NCI-H1417 treated with DMSO at 0.1 percent for 48 hours (cell line): ENCODE measurements around the gene SETD3.

ENCODE experiments used
- DNase-seq: peaks from one replicate; lab custom pipeline; 2025; lab: John Stamatoyannopoulos, UW

The SETD3 gene

DNA sequence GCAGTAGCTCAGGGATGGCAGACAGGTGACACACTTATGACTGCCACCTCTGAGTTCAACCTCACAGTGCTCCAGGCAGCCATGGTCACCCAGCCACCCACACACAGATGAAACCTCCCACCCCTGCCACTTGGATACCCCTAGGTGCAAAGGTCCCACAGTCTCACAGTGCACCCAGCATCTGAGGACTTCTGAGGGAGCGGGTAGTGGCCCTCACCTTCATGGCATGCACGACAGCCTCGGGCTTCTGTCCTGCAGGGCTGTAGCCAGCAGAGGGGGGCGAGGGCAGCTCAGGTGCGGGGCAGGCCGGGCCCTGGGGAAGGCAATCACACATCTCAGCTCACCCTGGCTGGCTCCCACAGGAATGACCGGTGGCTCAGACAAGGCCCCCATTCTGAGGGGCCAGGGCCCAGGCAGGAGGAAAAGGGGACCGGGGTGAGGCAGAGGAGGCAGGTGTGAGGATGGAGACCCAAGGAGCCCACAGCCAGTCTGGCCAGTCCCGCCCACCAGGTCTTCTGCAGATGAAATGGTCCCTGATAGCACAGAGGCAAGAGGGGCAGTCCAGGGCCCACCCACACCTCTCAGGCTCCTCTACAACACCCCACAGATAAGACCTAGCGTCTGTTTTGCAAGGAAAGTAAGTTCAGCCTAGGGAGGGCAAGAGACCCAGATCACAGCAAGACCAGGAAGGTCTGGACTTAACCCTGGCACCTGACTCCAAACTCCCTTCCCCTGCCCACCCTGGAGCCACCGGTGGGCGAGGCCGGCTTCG, 36.4 kb upstream of the SETD3 start:
- DNase-seq, result no peak

DNA sequence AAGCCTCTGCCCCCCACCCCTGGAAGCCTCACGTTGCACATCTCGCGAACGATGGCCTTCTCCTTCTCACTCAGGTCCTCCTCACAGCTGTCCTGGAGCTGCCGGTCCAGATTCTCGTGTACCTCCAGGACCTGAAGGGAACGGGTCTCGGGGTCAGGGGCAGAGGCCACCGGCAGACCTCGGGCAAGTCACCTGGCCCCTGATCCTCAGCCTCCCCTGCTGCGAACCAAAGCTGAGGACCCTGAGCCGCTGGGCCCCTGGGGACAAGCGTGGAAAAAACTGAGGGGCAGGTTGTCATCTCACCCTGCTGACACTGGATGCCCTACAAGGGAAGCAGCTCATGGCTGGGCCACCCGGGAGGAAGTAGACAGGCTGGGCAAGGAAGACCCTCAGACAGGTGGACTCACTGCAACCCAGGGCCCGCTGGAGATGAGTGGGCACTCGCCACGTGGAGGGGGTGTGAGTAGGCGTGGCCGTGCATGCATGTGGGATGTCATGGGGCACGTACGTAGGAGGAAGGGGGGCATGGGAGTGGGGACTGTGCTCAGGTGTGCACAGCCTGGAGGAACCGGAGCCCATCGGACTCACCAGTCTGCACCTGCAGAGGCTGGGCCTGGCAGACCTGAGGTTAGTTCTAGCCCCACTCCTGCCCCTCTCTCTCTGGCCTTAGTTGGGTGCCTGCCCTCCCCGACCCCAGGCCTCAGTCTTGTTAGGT, 35.7 kb upstream of the SETD3 start:
- no peak for DNase-seq

DNA sequence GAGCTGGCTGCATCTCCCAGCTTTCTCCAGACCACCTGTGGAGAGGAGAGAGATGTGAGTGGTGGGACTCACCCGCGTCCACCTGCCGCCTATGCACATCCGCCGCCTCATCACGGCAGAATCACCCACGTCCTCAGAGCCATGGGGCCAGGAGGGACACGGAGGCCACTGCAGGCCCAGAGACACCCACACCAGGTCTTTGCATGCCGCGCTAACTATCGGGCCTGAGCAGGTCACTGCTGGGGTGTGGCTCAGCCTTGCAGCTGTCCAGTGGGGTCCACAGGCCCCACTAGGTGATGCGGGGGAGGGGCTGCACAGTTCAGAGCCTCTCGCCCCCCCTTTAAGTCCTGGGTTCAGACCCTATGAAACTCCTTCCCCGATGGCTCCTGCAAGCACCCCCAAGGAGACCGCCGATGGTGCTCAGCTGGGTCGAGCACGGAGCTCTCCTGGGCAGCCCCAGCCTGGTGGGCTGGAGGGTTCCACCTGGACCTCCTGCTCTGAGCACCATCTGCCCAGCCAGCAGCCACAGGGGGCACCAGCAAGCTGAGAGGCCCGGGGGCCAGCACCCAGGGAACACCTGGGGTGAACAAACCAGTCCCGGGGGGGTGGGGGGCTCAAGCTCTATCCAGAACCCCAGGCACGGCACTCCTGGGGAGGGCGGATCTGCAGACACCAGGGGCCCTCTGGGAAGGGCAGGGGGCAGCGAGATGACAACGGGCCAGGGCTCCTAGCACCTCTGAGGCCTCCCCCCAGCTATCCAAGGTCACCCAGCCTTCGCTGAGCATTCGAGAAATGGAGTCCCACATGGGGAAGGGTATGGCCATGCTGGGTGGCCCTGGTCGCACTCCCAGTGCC, 34.9 kb upstream of the SETD3 start:
- DNase-seq, result no peak

DNA sequence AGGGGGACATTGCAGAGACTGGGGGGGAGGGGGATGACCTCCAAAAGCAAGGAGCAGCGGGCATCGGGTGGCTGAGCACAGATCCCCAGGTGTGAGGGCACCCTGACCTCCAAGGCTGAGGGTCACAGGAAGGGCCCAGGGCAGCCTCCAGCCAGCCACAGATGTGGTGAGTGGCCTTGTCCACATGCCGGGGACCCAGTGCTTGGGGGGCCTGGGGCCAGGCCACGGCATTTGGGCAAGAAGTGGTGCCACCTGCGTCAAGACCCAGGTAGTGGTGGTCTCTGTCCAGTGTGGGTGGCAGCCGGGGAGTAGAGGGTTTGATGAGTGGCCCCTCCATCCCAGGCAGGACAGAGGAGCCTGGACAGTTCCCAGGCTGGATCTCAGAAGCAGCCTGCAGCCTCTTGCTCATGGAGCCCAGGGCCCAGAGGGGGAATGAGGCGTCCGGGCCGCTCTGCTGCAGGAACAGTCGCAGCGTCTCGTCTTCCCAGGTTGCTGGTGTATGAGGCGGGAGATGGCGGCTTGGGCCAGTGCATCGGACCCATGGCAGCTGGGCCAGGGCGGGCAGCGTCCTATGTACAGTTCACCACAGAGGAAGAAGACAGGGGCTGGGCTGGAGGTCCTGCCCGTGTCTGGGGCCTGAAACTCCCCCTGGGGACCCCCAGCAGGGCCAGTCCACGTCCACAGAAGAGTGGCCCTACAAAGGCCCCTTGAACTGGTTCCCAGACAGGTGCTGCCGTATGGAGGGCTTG, 34.1 kb upstream of the SETD3 start:
- DNase-seq, result no peak

DNA sequence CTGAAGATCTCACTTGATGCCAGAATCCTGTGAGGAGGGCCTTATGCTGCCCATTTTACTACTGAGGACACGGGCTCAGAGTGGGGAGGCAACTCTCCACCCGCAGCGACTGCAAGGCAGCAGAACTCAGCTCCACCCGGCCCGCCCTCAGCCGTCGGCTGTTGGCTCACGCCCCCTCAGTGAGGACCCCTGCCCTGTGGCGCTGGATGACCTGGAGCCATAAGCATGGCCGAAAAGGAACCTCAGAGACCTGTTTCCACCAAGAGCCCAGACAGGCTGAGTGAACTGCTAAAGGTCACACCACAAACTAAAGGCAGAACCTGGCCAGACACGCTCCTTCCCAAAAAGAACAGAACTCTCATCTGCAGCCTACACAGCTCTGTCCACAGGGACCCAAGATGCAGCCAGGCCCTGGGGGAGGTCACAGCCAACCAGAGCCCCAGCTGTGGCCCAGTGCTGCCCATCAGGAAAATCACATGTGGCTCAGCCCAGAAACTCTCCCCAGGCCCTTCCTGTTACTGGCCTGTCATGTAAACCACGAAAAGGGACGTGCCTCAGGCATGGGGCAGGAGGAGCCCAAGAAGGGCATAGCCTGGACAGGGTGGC, 33.4 kb upstream of the SETD3 start:
- no peak for DNase-seq

DNA sequence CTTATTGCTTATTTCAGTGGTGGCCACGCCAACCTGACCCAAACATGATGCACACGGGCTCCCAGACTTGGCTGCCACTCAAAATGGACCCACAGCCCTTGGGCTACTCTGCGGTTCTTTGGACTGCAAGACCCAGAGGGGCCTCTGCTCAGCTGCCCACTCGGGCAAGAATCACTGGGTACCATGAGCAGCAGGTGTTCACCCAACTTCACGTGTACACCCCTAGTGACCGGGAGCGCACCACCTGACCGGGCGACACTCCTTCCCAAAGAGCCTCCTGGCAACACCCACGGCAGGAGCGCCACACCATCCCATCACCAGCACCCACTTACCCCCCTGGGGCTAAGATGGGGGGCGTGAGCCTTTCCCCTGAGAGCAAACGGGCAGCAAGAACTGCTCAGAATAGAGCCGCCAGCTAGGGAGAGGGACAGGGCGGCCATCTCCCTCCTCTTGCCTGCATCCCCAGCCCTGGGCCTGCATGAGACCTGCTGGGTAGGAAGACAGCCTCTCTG, 32.6 kb upstream of the SETD3 start:
- DNase-seq, result no peak

DNA sequence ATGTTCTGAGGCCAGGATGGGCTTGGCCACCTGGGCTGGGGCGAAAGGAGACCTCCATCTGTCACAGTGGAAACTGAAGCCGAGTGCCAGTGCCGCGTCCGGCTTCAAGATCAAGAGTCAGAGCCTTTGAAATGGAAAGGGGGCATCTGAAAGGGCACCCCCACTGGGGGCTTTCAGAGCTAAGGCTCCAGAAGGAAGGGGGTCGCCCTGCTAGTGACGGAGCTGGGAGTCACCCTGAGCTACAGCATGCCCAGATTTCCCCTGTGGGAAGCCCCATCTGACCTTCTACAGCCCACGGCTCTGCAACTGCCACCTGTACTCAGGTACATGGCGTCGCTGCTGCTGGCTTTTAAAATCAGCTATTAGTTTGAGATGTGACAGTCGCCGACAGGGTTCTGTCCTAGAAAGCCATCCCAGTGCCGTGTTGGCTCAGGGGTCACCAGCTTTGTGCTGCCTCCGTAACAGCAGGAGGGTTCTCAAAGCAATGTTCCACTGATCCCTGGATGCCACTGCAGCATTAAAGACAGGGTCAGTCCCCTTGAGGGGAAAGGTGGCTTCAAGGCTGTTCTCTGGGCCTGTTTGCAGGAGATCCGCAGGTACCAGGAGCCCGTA, 32.0 kb upstream of the SETD3 start:
- no peak for DNase-seq

DNA sequence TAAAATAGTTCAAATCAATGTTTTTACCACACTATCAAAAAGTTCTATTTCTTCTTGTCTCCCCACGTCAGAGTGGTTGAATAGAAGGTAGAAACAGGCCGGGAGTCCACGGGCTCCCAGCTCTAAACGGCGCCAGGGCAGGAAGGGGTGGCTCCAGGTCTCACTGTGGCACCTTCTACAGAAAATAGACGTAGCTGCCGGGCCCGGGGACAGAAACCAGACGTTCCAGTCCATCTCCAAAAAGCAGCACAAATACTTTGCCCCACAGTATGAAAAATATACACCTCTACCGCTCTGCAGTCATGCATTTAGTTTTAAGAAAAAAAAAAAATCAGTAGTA, 31.4 kb upstream of the SETD3 start:
- no peak for DNase-seq

DNA sequence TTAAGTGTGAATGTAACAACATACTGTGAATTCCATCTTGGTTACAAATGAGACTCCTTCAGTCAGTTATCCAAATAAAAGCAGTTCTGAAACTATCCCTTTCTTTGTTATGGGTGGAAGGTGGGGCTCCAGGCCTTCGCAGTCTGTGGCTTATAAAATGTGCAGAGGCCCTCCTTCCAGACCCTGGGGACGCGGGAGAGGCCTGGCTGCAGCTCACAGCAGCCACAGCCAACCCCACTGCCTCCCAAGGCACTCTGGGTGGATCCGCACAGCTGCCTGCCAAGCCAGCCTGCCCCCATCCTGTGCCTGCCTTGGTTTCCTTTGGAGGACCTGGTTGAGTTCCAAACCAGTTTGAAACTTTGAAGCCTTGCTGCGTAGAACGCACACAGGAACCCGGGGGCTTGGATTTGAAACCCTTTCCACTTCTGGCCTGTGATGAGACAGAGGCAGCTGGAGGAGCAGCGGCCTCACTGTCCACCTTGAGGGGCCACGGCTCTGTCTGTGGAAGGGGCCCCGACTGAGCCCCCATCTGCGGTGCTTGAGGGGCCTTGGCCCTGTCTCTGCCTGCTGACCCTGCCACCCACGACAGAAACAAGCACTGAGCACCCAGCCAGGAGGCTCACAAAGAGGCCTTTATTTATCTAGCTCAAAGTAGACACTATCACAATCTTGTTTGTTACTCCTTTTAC, 30.9 kb upstream of the SETD3 start:
- no peak for DNase-seq

DNA sequence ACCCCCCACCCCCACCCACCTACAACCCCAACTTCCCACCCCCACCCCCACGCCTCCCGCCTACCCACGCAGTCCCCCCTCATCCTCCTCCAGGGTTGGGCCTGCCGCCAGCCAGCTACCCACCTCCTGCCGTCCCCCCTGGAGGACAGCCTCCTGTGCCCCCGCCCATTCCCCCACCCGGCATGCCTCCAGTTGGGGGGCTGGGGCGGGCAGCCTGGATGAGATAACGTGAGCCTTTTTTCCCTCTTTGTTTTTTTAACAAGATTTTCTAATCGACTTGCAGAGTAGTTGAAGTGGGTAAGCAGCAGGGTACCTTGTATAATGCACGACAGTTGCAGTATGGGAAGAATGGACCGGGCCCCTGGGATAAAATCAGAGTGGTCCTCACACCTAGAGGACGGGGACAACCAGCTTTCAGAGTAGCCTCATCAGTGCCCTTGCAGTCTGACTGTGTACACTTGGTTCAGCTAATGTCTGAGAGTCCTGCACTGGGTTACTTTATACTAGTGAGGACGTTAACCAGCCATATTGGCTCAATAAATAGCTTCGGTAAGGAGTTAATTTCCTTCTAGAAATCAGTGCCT, 30.0 kb upstream of the SETD3 start:
- DNase-seq, result no peak

DNA sequence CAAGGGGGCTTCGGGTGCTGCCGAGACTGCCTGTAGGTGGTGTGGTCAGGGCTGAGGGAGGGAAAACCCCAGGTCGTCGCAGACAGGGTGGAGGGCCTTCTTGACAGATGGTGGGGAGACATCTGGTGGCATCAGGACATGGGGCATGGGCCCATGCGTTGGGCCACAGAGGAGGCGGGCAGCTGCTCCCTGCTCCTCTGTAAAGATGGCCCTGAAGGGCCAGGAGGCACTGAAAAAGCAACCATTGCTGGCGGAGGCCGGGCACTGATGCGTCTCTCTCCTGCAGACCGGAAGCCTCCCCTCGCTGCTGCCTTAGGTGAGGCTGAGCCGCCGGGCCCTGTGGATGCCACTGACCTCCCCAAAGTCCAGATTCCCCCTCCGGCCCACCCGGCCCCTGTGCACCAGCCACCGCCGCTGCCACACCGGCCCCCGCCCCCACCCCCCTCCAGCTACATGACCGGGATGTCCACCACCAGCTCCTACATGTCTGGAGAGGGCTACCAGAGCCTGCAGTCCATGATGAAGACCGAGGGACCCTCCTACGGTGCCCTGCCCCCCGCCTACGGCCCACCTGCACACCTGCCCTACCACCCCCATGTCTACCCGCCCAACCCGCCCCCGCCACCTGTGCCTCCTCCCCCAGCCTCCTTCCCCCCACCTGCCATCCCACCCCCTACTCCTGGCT, 29.4 kb upstream of the SETD3 start:
- DNase-seq, result no peak

DNA sequence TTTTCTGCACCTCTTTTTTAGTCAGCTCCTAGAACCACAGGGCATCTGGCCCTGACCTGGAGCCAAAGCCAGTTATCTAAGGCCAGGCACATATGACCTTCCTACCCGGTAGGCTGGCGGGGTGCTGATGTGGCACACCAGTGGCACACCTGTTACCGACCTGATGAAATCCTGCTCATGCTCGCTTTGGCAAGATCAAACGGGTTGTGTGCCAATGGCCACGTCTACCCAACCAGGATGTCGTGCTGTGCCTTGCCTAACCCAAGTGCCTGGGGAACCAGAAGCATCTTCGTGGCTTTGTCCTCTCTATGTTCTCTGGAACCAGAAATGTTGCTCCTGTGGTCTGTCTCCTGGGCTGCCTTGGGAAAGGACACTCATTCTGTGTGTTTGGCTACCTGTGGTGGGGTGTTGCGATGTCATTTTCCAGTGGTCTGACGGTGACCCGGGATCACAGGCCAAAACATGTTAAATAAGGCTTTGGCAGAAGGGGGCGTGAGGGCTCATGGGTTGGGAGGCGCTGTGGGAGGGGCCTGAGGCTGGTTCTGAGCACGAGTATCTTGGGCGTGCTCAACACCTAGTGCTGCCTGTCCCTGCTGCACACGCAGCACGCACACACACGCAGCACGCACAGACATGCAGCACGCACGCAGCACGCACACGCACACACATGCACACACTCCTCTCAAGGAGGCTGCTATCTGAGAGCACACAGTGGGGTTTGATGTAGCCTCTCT, 28.4 kb upstream of the SETD3 start:
- DNase-seq, result no peak

DNA sequence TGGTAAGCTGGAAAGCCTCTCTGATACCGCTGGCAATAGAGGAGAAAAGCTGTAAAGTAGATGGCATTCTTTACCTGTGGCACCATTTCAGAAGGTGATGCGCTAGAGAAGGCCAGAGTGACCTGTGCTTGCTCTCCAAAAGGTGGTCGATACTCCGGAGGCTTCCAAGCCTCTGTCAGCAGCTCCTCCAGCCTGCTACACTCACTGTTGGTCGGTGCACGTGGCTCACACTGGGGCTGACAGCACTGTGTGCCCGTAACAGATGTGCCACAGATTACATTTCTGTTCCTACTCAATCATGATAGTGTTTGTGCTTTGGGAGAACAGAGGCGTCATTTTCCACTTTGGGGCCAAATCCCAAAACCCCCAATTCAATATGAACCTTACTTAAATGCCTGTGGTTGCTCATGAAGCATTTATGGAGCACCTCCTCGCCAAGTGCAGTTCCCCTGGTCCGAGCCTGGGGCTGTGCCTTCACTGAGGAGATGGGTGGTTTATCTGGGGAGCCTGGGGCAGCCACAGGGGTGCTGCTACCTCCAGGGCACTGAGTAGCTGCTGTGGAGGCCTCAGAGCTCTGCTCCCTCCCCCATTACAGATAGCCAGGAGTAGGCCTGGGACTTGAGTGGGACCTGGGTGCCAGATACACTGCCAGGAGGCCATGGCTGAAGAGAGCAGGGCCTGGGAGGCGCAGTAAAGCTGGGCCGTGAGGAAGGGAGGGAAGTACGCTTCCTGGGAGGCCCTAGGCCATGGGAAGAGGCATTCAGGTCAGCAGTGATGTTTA, 27.4 kb upstream of the SETD3 start:
- DNase-seq, result no peak

DNA sequence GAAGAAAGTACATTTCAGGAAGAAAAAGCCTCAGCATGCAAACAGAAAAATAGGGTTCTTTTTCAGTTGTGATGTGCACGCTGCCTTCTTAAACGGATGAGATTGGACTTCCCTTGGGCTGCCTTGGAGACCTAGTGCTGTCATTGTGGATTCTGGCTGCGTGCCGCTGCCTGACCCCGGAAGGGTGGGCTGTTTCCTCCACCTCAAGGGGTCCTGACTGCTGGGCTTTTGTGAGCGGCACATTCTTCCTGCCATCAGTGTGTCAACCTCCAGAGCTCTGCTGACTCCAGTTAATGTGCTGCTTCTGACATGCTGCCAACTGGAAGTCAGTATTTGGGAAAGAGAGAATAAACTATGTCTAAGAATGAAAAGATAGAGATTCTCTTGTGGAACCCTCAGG, 25.6 kb upstream of the SETD3 start:
- DNase-seq, result no peak

DNA sequence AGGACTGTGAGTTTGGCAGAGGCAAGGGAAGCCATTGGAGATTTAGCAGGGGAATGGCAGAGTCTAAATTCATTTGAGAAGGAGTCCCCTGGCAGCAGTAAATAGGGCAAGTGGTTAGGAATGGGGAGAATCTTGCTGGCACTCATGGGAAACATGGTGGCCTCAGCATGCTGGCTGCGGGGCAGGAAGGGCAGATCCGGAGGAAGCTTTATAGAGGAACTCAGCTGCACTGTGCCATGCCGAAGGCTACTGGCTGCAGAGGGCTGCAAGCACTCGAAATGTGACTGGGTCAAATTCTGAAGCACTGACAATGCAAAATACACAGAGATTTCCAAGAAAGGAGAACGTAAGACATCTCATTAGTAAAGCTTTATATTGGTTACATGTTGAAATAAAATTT, 24.4 kb upstream of the SETD3 start:
- no peak for DNase-seq

DNA sequence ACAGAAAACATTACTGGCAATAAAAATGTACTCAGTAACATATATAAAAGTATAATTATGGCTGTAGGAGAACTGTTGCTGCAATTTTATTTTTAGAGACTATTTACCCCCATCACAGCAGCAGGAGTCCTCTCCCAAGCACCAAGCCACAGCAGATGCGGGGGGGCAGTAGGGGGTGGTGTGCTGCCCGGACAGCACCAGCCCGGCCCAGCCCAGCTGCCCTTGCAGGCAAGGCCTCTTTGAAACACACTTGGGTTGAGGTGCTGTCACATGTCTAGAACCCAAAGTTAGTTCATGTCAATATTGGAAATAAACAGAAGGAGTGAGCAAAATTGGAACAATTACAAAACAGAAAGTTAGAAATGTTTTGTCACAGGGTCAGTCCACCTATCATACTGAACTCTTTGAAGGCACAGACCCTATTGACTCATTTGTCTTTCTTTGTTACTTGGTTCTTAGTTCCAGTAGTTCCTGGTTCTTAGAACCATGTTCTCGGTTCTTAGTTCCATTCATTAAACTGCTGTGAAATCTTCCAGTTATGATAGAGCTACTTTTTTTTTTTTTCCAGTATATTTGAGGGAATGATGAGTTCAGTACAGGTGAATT, 23.3 kb upstream of the SETD3 start:
- DNase-seq, result no peak

DNA sequence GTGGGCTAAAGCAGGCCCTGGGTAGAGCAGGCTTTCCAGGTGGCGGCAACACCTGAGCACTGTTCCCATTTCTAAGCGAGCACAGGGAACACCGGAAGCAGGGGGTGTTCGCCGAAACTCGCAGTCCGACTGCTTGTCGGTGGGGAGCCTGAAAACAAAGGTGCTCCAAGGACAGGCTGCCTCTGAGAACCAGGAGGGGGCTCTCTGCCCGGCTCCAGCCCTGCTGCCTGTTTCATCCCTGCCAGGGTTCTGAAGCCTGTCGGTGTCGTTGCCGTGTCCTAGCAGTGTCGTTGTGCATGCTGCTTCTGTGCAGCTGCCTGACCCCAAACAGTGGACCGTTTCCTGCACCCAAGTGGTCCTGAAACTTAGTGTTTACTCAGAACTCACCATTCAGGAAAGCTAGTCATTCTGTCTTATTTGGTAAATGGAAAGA, 22.3 kb upstream of the SETD3 start:
- no peak for DNase-seq

DNA sequence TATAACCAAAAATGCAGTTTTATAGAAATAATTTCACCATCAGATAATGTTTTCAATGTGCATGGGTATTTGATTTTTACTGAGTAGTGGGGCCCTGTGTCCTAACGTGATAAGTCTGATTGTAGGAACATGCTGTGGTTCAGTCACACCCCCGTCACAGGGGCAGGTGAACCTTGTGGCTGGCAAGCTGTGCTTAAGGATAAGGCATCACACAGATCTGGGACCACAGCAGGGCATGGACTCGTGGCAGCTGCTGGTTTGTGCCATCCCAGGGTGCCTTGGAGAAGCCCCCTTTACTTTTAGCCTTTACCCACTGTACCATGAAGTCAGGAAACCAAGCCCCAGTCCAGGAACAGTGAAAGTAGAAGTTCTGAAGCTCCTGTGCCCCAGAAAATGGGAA, 17.2 kb upstream of the SETD3 start:
- DNase-seq, result no peak
